BLaER1 (cell line): ENCODE data around the gene BCAR3.
"Not testable (repeated sequence)": the region's sequence is repeated elsewhere in the genome, so short reads cannot be mapped to it uniquely, and the experiment has no call there.

Experiments used
- H3K27ac ChIP-seq: shearing (Covaris generic); formaldehyde crosslinking; 2 replicates; pipeline ENCODE4 v1.8.1; 2022
- H3K27me3 ChIP-seq: shearing (Covaris generic); formaldehyde crosslinking; 2 replicates; pipeline ENCODE4 v1.8.1; 2022
- H3K36me3 ChIP-seq: shearing (Covaris generic); formaldehyde crosslinking; 2 replicates; pipeline ENCODE4 v1.8.1; 2022
- H3K4me1 ChIP-seq: shearing (Covaris generic); formaldehyde crosslinking; 2 replicates; pipeline ENCODE4 v1.8.1; 2022
- H3K4me2 ChIP-seq: shearing (Covaris generic); formaldehyde crosslinking; 2 replicates; pipeline ENCODE4 v1.8.1; 2022
- H3K4me3 ChIP-seq: shearing (Covaris generic); formaldehyde crosslinking; 2 replicates; pipeline ENCODE4 v1.8.1; 2022
- H3K9ac ChIP-seq: shearing (Covaris generic); formaldehyde crosslinking; 2 replicates; pipeline ENCODE4 v1.8.1; 2022
- H3K9me3 ChIP-seq: shearing (Covaris generic); formaldehyde crosslinking; 2 replicates; pipeline ENCODE4 v1.8.1; 2022
- H4K20me1 ChIP-seq: shearing (Covaris generic); formaldehyde crosslinking; 2 replicates; pipeline ENCODE4 v1.8.1; 2022
- Cebpa-rat ChIP-seq: shearing (Covaris generic); IDR thresholded peaks from 2 replicates; pipeline ENCODE4 v1.8.1; 2022

BCAR3 gene

DNA sequence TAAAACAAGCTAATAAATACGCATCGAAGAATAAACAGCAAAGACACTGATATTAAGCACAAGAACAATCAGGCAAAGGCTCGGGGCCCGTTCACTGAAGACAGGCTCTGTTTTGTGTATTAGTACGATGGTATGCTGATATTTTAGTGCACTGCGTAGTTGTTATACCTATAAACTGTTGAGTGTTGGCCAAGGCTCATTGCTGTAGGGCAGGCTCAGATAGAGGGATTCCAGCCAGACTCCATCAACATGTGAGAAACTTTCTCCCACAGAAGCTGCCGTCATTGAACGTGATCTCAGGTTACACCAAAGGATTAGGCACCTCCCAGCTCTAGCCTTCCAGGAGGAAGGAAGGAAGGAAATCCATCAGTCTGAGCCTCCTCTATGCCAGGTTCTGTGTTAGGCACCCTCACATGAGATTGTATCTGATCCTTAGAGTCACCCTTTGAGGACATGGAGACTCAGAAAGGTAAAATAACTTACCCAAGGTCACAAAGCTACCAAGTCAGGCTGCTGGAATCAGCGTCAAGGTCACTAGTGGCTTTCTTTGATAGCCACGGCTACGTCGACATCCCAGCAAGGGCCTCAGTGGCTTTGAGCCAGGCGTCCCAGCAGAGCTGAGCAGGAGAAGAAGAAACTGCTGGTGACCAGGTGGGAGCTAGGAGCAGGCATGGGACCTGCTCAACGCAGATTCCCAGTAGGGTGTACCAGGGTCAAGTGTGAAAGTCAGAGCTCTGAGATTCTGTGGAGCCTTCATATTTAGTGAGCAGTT is 14.8 kb downstream of the BCAR3 start:
- Histone ChIP-seq H4K20me1 (peaks cover 98% of the 10 kb centered on the region), H3K36me3 (peaks cover 100% of the 10 kb centered on the region), H3K4me1 (peaks cover 17% of the 10 kb centered on the region), H3K27ac (no peak overlapping the region), H3K9me3 (no peaks in the 10 kb centered on the region), H3K9ac (no peak overlapping the region), H3K4me2 (no peak overlapping the region), H3K4me3 (no peak overlapping the region), H3K27me3 (no peaks in the 10 kb centered on the region)
- TF ChIP-seq Cebpa-rat = no peak

DNA sequence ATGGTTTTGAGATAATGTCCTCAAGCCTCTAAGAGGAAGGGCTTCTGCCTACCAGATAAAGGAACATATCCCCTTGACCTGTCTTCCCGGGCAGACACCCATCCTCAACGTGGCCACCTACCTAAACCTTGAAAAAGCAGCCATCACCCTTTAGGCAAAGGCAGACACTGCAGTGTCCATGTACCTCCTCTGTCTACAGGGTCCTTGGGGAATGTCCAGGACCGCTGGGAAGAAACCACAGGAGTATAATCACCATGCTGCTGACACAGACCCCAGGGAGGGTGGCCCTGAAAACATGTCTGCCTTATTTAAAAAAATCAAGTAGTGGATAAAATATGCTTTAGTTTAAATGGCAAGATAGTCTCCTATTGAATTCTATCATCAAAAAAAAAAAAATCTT is 16.6 kb downstream of the BCAR3 start:
- no peak overlapping the region for H3K27ac ChIP-seq
- H3K36me3 ChIP-seq = peaks cover 100% of the 10 kb centered on the region
- no peaks in the 10 kb centered on the region for H3K27me3 ChIP-seq
- H3K4me2 ChIP-seq = no peak overlapping the region
- peaks cover 11% of the 10 kb centered on the region; the same call in 1 of the 2 replicates for H3K4me1 ChIP-seq
- no peak overlapping the region for H3K4me3 ChIP-seq
- peaks cover 100% of the 10 kb centered on the region for H4K20me1 ChIP-seq
- no peak overlapping the region for H3K9ac ChIP-seq
- no peaks in the 10 kb centered on the region for H3K9me3 ChIP-seq
- no peak for TF ChIP-seq Cebpa-rat

DNA sequence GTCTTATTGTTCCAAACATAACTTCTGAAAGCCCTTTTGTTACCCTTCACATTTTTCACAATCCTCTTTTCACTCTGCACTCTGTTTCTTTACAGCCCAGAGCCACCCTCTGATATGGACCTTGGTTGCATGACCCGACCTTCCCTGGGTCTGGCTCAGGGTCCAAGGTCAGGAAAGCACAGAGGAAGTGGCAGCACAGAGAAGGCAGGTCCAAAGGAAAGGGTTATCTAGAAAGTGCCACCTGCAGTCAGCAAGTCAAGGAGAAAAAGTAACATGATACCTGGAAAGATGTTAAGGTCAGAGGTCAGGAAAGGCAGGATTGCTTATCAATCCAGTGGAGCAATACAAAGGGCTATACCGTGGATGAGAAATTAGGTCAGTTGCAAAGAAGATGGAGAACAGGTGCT is 18.4 kb downstream of the BCAR3 start:
- no peak for TF ChIP-seq Cebpa-rat
- H3K27me3 ChIP-seq = no peaks in the 10 kb centered on the region
- H3K9me3 ChIP-seq = no peaks in the 10 kb centered on the region
- no peak overlapping the region for H3K4me3 ChIP-seq
- H3K9ac ChIP-seq = no peak overlapping the region
- H3K4me1 ChIP-seq = peaks cover 10% of the 10 kb centered on the region; the same call in 1 of the 2 replicates
- H3K4me2 ChIP-seq = no peak overlapping the region
- H3K27ac ChIP-seq = no peak overlapping the region
- peaks cover 100% of the 10 kb centered on the region for H3K36me3 ChIP-seq
- peaks cover 100% of the 10 kb centered on the region for H4K20me1 ChIP-seq

GRCh38 chr1:93662481-93663207 is 19.0 kb downstream of the BCAR3 start:
- Histone ChIP-seq H3K4me3 (no peak overlapping the region), H3K4me1 (peaks cover 10% of the 10 kb centered on the region; the same call in 1 of the 2 replicates), H4K20me1 (peaks cover 99% of the 10 kb centered on the region), H3K9me3 (no peaks in the 10 kb centered on the region), H3K9ac (no peak overlapping the region), H3K27ac (no peak overlapping the region), H3K27me3 (no peaks in the 10 kb centered on the region), H3K36me3 (peaks cover 100% of the 10 kb centered on the region), H3K4me2 (no peak overlapping the region)
- no peak for TF ChIP-seq Cebpa-rat

- TF ChIP-seq Cebpa-rat = no peak
- Histone ChIP-seq H3K27me3 (no peaks in the 10 kb centered on the region), H3K4me2 (no peak overlapping the region), H3K4me3 (no peak overlapping the region), H3K9me3 (no peaks in the 10 kb centered on the region), H3K36me3 (peaks cover 95% of the 10 kb centered on the region), H3K4me1 (peaks cover 10% of the 10 kb centered on the region; the same call in 1 of the 2 replicates), H3K9ac (no peak overlapping the region), H3K27ac (no peak overlapping the region), H4K20me1 (peaks cover 92% of the 10 kb centered on the region)
These were observed 19.7 kb downstream of the BCAR3 start for GRCh38 chr1:93661829-93662474.

DNA sequence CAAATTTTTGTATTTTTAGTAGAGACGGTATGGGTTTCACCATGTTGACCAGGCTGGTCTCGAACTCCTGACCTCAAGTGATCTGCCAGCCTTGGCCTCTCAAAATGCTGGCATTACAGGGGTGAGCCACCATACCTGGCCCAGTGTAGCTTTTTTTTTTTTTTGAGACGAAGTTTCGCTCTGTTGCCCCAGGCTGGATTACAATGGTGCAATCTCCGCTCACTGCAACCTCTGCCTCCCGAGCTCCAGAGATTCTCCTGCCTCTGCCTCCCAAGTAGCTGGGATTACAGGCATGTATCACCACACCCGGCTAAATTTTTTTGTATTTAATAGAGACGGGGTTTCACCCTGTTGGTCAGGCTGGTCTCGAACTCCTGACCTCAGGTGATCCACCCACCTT is 20.3 kb downstream of the BCAR3 start:
- H3K4me2 ChIP-seq, H3K4me1 ChIP-seq, H3K4me3 ChIP-seq, H3K9me3 ChIP-seq, H3K27ac ChIP-seq, H3K9ac ChIP-seq, H3K27me3 ChIP-seq: not testable (repeated sequence)
- peaks cover 86% of the 10 kb centered on the region for H4K20me1 ChIP-seq
- peaks cover 94% of the 10 kb centered on the region for H3K36me3 ChIP-seq

- H3K27ac ChIP-seq = no peak overlapping the region
- peaks cover 93% of the 10 kb centered on the region for H3K36me3 ChIP-seq
- no peak overlapping the region for H3K4me2 ChIP-seq
- H4K20me1 ChIP-seq = peaks cover 84% of the 10 kb centered on the region
- H3K4me3 ChIP-seq = no peak overlapping the region
- no peaks in the 10 kb centered on the region for H3K4me1 ChIP-seq
- TF ChIP-seq Cebpa-rat = no peak
- H3K9me3 ChIP-seq = no peaks in the 10 kb centered on the region
- no peaks in the 10 kb centered on the region for H3K27me3 ChIP-seq
- H3K9ac ChIP-seq = no peak overlapping the region
These were observed 21.7 kb downstream of the BCAR3 start for GRCh38 chr1:93659822-93660503.

GRCh38 chr1:93658188-93658587 is 23.4 kb downstream of the BCAR3 start:
- Histone ChIP-seq H3K9ac (no peak overlapping the region), H3K36me3 (peaks cover 93% of the 10 kb centered on the region), H3K27me3 (no peaks in the 10 kb centered on the region), H3K4me1 (no peaks in the 10 kb centered on the region), H3K27ac (no peak overlapping the region), H3K4me3 (no peak overlapping the region), H3K9me3 (no peaks in the 10 kb centered on the region), H4K20me1 (peaks cover 84% of the 10 kb centered on the region), H3K4me2 (no peak overlapping the region)
- TF ChIP-seq Cebpa-rat = no peak

- Histone ChIP-seq H3K4me2 (no peak overlapping the region), H3K9me3 (no peaks in the 10 kb centered on the region), H3K9ac (no peak overlapping the region), H3K27ac (no peak overlapping the region), H3K27me3 (no peaks in the 10 kb centered on the region), H3K4me1 (no peaks in the 10 kb centered on the region), H3K36me3 (peaks cover 90% of the 10 kb centered on the region), H4K20me1 (peaks cover 84% of the 10 kb centered on the region), H3K4me3 (no peak overlapping the region)
- TF ChIP-seq Cebpa-rat = no peak
These were observed 25.1 kb downstream of the BCAR3 start for GRCh38 chr1:93656491-93656890.
